Neutrophil (primary cell): ENCODE results near the gene NTRK3.

Experiments used
- H3K27ac ChIP-seq: fragments of 200-600 bp; sonication (generic); 2 replicates; pipeline ENCODE4 v1.5.1; 2016; ENCODE audit warnings: mild to moderate bottlenecking, moderate library complexity
- H3K27me3 ChIP-seq: fragments of 200-600 bp; sonication (generic); 2 replicates; pipeline ENCODE4 v1.6.0; 2016; ENCODE audit warnings: mild to moderate bottlenecking
- H3K36me3 ChIP-seq: fragments of 200-600 bp; sonication (generic); 2 replicates; pipeline ENCODE4 v1.5.1; 2017
- H3K4me1 ChIP-seq, 2 experiments: fragments of 200-600 bp in 1 of 2; sonication (generic) in 1 of 2; 1 replicate in 1 of 2; 2 replicates in 1 of 2; pipeline versions ENCODE4 v1.5.1 to v1.6.1; 2013 to 2016; ENCODE audit warnings: low read depth in 1 of 2, low read length in 1 of 2, mild to moderate bottlenecking in 1 of 2, moderate library complexity in 1 of 2; ENCODE audit not compliant: control insufficient read depth in 1 of 2, insufficient read depth in 1 of 2
- H3K4me3 ChIP-seq, 2 experiments: fragments of 200-600 bp in 1 of 2; sonication (generic) in 1 of 2; 1 replicate in 1 of 2; 2 replicates in 1 of 2; pipeline ENCODE4 v1.5.1; 2013 to 2016; ENCODE audit warnings: low read depth in 1 of 2, low read length in 1 of 2, mild to moderate bottlenecking in 1 of 2, moderate library complexity in 1 of 2
- H3K9me3 ChIP-seq: fragments of 200-600 bp; sonication (generic); 2 replicates; pipeline ENCODE4 v1.5.1; 2016
- CTCF ChIP-seq: fragments of 200-600 bp; sonication (generic); IDR thresholded peaks from 2 replicates; pipeline ENCODE4 v1.5.1; 2016; ENCODE audit warnings: antibody characterized with exemption

Gene NTRK3

GRCh38 chr15:88181613-88182012 lies 74.9 kb downstream of the NTRK3 start:
- no peaks in the 10 kb centered on the region for H3K4me1 ChIP-seq
- no peaks in the 10 kb centered on the region for H3K36me3 ChIP-seq
- no peaks in the 10 kb centered on the region for H3K27me3 ChIP-seq
- H3K9me3 ChIP-seq, result no peaks in the 10 kb centered on the region
- H3K27ac ChIP-seq, result no peak overlapping the region
- no peak for TF ChIP-seq CTCF
- no peak overlapping the region for H3K4me3 ChIP-seq

- H3K27ac ChIP-seq, result no peak overlapping the region
- no peak for TF ChIP-seq CTCF
These were observed 77.0 kb downstream of the NTRK3 start for GRCh38 chr15:88179562-88179961.

GRCh38 chr15:88178631-88179030 lies 77.9 kb downstream of the NTRK3 start:
- no peak overlapping the region for H3K27ac ChIP-seq
- H3K27me3 ChIP-seq, result no peaks in the 10 kb centered on the region
- no peaks in the 10 kb centered on the region for H3K9me3 ChIP-seq
- H3K4me3 ChIP-seq, result no peak overlapping the region
- TF ChIP-seq CTCF, result no peak
- H3K4me1 ChIP-seq, result no peaks in the 10 kb centered on the region
- H3K36me3 ChIP-seq, result no peaks in the 10 kb centered on the region

More at GRCh38 chr15:88179562-88179961, 77.0 kb downstream of the NTRK3 start:
- H3K36me3 ChIP-seq, result no peaks in the 10 kb centered on the region
- no peaks in the 10 kb centered on the region for H3K9me3 ChIP-seq
- no peak overlapping the region for H3K4me3 ChIP-seq
- no peaks in the 10 kb centered on the region for H3K4me1 ChIP-seq
- no peaks in the 10 kb centered on the region for H3K27me3 ChIP-seq

GRCh38 chr15:88177451-88177850 lies 79.1 kb downstream of the NTRK3 start:
- no peaks in the 10 kb centered on the region for H3K4me1 ChIP-seq
- TF ChIP-seq CTCF, result no peak
- H3K9me3 ChIP-seq, result no peaks in the 10 kb centered on the region
- no peak overlapping the region for H3K27ac ChIP-seq
- no peaks in the 10 kb centered on the region for H3K27me3 ChIP-seq
- no peaks in the 10 kb centered on the region for H3K36me3 ChIP-seq
- H3K4me3 ChIP-seq, result no peak overlapping the region

- Histone ChIP-seq H3K27me3 (no peaks in the 10 kb centered on the region), H3K27ac (no peak overlapping the region), H3K9me3 (no peaks in the 10 kb centered on the region), H3K4me1 (no peaks in the 10 kb centered on the region), H3K4me3 (no peak overlapping the region), H3K36me3 (no peaks in the 10 kb centered on the region)
- TF ChIP-seq CTCF, result no peak
These were observed 82.0 kb downstream of the NTRK3 start for GRCh38 chr15:88174571-88174970.
